ENCODE measurements around the gene MICALL2. TPM values are rescaled to one million over a fixed set of nuclear protein-coding genes. Genes with fewer than 3 reads are reported as not detected.

Gene MICALL2
- total RNA-seq, 1 donor from 2014 or later = 10.1 TPM

DNA sequence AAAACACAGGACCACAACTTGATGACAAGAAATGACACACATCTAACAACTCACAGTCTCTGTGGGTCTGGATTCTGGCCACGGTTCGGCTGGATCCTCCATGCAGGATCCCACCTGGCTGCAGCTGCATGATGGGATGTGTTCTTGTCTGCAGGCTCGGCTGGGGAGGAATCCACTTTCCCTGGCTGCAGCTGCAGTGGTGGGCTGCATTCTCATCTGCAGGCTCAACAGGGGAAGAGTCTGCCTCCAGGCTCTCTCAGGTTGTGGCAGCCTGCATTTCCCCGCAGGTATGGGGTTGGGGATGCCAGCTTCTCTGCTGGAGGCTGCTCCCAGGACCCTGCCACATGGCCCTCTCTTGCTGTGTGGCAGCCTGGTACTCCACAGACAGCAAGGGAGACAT lies 64.9 kb downstream of the MICALL2 start:
- DNase-seq (ENCODE audit: low read depth) = no peak

DNA sequence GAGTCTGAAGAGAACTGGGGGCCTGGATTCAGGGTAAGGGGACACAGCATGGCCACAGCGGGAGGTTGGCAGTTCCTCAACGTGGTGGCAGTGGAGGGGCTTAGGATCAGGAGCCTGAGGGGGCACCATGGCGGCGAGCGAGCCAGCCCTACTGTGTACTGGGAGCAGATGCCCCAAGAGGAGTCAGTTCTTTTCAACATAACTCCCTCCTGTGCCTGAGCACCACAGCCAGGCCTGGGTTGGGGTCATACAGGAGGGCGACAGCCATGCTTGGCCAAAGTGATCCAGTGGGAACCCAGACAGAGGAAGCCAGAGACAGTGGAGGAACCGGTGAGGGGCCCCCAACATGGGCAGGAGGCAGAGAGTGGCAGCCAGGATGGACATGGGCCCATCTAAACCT lies 65.8 kb downstream of the MICALL2 start:
- DNase-seq (ENCODE audit: low read depth) = no peak

DNA sequence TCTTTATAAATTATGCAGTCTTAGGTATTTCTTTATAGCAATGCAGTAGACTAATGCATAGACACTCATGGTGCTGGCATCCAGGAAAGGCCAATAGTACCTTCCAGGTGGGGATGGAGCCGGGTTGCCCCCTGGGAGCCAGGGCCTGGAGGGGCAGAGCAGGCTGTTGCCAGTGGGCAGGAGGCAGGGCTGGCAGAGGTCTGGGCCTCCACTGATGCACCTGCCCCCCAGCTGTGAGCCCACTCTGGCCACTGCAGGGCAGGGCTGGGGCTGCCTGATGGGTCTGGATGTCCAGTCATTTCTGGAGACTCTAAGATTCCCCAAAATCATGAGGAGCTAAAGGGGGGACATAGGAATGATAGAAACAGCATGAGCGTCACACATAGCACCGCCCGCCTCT lies 66.7 kb downstream of the MICALL2 start:
- DNase-seq (ENCODE audit: low read depth) = no peak

- no peak for DNase-seq (ENCODE audit: low read depth)
Measured at GRCh38 chr7:1391449-1391848, 67.8 kb downstream of the MICALL2 start.

DNA sequence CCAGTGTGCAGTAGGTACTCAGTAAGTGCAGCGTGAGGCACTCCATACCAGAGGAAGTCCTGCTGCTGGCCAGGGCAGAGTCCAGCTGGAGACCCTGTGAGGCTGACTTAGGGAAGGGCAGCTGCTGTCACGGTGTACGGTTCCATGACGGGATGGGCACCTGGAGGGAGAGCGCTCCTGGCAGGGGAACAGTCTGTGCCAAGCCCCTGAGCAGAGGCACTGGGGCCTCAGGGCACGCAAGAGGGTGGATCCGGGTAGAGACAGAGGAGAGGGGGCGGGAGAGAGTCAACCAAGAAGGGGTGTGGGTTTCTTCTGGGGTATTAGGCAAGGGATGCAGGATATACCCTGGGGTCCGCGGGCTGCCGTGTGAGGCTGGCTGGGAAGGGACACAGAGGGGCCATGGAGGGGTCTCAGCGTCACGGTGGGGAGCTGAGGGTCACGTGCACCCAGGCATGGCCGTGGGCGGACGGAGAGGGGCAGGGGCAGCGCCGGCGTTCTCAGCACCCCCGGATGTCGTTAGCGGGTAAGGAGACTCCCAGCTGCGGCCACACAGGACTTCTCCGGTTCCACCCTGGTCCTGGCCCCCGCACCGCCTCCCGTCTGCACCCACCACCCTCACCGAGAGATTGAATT lies 70.5 kb downstream of the MICALL2 start:
- no peak for DNase-seq (ENCODE audit: low read depth)

- DNase-seq (ENCODE audit: low read depth) = no peak
Measured at GRCh38 chr7:1388021-1388702, 71.1 kb downstream of the MICALL2 start.

DNA sequence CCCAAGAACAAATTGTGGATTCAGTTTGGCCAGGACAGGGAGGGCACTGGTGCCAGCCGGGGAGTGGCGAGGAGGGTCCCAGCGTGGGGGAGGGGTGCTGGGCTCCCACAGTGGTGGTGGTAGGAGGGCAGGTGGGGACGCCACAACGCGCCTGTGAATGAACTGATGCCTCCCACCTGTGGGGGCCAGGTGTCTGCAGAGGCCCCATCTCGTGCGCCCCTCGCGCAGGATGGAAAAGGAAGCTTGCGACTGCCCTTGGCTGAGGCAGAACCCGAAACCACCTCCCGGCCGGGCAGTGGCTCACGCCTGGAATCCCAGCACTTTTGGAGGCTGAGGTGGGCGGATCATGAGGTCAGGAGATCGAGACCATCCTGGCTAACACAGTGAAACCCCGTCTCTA lies 72.0 kb downstream of the MICALL2 start:
- DNase-seq (ENCODE audit: low read depth) = no peak

GRCh38 chr7:1386623-1387220 lies 72.5 kb downstream of the MICALL2 start:
- no peak for DNase-seq (ENCODE audit: low read depth)

DNA sequence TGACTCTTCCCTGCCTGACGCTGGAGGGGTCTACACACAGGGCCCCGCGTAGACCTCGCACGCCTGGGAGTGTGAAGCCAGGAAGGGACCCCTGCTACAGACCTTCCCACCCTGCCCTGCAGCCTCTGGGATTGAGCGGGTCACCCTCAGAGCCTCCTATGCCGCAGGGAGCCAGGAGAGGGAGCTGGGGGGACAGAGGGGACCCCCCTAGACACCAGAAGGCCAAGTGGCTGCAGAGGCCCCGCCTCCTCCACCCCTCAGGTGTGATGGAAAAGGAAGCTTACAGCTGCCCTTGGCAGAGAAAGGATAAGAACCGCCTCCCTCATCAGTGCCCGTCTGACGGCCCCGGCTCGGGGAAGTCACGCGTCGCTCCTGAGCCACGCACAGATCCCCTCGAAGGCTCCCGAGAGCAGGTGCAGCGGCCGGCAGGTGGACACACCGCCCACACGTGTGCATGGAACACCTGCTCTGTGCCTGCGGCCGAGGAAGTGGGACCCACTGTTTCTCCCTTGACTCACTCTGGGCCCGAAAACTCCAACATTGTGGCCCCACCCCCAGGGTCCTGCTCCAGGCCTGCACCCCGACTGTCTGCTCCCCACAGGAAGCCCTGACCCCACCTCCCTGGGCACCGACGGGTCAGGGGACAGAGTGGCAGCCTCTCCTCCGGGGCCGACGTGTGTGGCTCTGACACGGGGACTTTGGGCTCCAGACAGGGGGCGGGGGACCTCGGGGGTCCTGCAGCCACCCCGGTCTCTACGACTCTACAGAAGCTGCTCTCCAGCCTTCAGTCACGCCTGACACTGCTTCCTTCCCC lies 73.3 kb downstream of the MICALL2 start:
- no peak for DNase-seq (ENCODE audit: low read depth)

GRCh38 chr7:1385086-1385808 lies 74.0 kb downstream of the MICALL2 start:
- DNase-seq (ENCODE audit: low read depth) = no peak

Other genes starting within 250 kb of the MICALL2 start
- gene UNCX, start 226.6 kb downstream of the MICALL2 start, total RNA-seq = not detected in 2 replicates
- 31.8 and 77.9 TPM in 2 replicates for gene INTS1, start 44.9 kb upstream of the MICALL2 start, total RNA-seq
- 21.9 and 40.7 TPM in 2 replicates for gene MAFK, start 71.2 kb upstream of the MICALL2 start, total RNA-seq
- gene TMEM184A, start 96.7 kb upstream of the MICALL2 start, total RNA-seq = 2.6 and 4.3 TPM in 2 replicates
- gene PSMG3, start 110.6 kb upstream of the MICALL2 start, total RNA-seq = 12.2 and 41.7 TPM in 2 replicates
- 0.15 TPM in 1 of 2 replicates, not detected in the other for gene ELFN1, start 210.8 kb upstream of the MICALL2 start, total RNA-seq